Choroid plexus epithelial cell (primary cell): ENCODE results near the gene KPNA2.

ENCODE experiments used
- DNase-seq: peaks from one replicate; pipeline ENCODE4 v3.0.0-alpha.2; 2010; ENCODE audit warnings: low read depth
- H3K4me3 ChIP-seq: 2 replicates; pipeline ENCODE4 v1.5.1; 2011; ENCODE audit warnings: low read depth, mild to moderate bottlenecking, control low read depth, low read length, moderate library complexity
- CTCF ChIP-seq: conservative IDR thresholded peaks from 2 replicates; pipeline ENCODE4 v1.5.1; 2011; ENCODE audit warnings: low read depth, mild to moderate bottlenecking, control low read depth, inconsistent platforms, low read length, moderate library complexity

Gene KPNA2

GRCh38 chr17:68035523-68036303, at the start of gene KPNA2:
Gene KPNA2, plus strand, starts transcription at chr17:68035735. Its CDS starts 1,398 bp downstream, at chr17:68037133.
- peak; percentile 99 for DNase-seq
- peak within 1 kb of the TSS; percentile 99 for H3K4me3 ChIP-seq
- no peak for TF ChIP-seq CTCF

- no peak overlapping the region for H3K4me3 ChIP-seq
- DNase-seq, result no peak
- TF ChIP-seq CTCF, result no peak
Observed at GRCh38 chr17:67990909-67991308, 44.6 kb upstream of the KPNA2 start.

- peak; percentile 66 for DNase-seq
- peak overlapping the region; percentile 78 for H3K4me3 ChIP-seq
- no peak for TF ChIP-seq CTCF
Observed at GRCh38 chr17:67992548-67993152, 42.9 kb upstream of the KPNA2 start.

GRCh38 chr17:67993153-67993997, 42.2 kb upstream of the KPNA2 start:
- peak; percentile 81 for DNase-seq
- TF ChIP-seq CTCF, result no peak
- peak overlapping the region; percentile 78 for H3K4me3 ChIP-seq

GRCh38 chr17:67993998-67994361, 41.6 kb upstream of the KPNA2 start:
- peak overlapping the region; percentile 78 for H3K4me3 ChIP-seq
- DNase-seq, result peak; percentile 18
- no peak for TF ChIP-seq CTCF

GRCh38 chr17:67994817-67995569, 40.5 kb upstream of the KPNA2 start:
- no peak for TF ChIP-seq CTCF
- H3K4me3 ChIP-seq, result peak overlapping the region; percentile 62
- peak; percentile 85 for DNase-seq
